Right lobe of liver (tissue), 4 donors: ENCODE measurements around the gene MEIKIN.

Experiments used
- POLR2A ChIP-seq: fragments of 450-650 bp; IDR thresholded peaks from one replicate; pipeline ENCODE4 v1.6.1; 2017; ENCODE audit warnings: antibody characterized with exemption, mild to moderate bottlenecking
- TF ChIP-seq, protein P1 (sequence below), 4 donors: fragments of 200-600 bp in 3 of 4; fragments of 450-650 bp in 1 of 4; IDR thresholded peaks; one replicate each; pipeline versions ENCODE4 v1.5.1 to v1.8.0; 2016 to 2022; ENCODE audit warnings: antibody characterized with exemption in 4 of 4, mild to moderate bottlenecking in 2 of 4
- donor health status: DM: no; HTN: no; CAD: no.
- donor health status: DM: no; HTN: no; CAD: no.
- donor health status: DM: no; HTN: yes; CAD: no.

DNA sequence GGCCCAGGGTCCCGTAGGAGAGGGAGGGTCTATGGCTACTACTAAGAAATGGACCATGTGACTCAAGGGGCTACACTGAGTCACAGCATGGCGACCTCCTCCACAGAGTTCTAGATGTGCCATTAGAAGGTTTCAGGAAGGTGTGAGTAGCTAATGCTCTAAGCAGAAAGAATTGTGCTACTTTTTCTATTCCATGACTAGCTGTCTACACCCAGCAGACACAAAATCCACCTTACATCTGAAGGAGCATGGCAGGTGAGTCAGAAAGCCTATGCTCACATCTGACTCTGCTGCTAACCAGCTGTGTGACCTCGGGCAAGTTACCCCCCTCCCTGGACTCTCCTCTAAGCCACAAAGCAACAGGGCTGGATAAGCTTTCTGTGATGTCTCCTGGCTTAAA lies 14.4 kb upstream of the MEIKIN start:
- TF ChIP-seq, protein P1, sequence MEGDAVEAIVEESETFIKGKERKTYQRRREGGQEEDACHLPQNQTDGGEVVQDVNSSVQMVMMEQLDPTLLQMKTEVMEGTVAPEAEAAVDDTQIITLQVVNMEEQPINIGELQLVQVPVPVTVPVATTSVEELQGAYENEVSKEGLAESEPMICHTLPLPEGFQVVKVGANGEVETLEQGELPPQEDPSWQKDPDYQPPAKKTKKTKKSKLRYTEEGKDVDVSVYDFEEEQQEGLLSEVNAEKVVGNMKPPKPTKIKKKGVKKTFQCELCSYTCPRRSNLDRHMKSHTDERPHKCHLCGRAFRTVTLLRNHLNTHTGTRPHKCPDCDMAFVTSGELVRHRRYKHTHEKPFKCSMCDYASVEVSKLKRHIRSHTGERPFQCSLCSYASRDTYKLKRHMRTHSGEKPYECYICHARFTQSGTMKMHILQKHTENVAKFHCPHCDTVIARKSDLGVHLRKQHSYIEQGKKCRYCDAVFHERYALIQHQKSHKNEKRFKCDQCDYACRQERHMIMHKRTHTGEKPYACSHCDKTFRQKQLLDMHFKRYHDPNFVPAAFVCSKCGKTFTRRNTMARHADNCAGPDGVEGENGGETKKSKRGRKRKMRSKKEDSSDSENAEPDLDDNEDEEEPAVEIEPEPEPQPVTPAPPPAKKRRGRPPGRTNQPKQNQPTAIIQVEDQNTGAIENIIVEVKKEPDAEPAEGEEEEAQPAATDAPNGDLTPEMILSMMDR (IDR thresholded peaks at IDR 0.05): no peak
- no peak for TF ChIP-seq POLR2A
